Cerebellar cortex (tissue), 1 donor: ENCODE data around the gene HMGN4.
A peak's percentile ranks its signal among the peaks of the same experiment; 100 is the strongest.

Experiments used
- DNase-seq: peaks from one replicate; pipeline ENCODE4 v3.0.0-alpha.2; 2015; ENCODE audit warnings: low spot score

HMGN4 gene

DNA sequence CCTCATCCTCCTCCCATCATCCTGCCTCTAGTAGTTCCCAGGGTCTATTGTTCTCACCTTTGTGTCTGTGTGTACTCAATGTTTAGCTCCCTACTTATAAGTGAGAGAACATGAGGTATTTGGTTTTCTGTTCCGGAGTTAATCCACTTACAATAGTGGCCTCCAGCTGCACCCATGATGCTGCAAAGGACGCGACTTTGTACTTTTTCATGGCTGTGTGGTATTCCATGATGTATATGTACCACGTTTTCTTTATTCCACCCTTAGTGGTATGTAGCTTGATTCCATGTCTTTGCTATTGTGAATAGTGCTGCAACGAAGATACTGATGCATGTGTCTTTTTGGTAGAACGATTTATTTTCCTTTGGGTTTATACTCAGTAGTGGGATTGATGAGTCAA, 40.1 kb downstream of the HMGN4 start:
- DNase-seq = no peak

DNA sequence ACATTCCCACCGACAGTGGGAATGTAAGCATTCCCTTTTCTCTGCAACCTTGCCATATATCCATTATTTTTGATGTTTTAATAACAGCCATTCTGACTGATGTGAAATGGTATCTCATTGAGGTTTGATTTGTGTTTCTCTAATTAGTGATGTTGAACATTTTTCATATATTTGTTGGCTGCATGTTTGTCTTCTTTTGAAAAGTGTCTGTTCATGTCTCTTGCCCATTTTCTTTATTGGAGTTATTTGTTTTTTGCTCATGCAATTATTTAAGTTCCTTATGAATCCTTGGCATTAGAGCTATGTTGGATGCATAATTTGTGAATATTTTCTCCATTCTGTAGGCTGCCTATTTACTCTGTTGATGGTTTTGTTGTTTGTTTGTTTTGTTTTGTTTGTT, 40.6 kb downstream of the HMGN4 start:
- DNase-seq = no peak

DNA sequence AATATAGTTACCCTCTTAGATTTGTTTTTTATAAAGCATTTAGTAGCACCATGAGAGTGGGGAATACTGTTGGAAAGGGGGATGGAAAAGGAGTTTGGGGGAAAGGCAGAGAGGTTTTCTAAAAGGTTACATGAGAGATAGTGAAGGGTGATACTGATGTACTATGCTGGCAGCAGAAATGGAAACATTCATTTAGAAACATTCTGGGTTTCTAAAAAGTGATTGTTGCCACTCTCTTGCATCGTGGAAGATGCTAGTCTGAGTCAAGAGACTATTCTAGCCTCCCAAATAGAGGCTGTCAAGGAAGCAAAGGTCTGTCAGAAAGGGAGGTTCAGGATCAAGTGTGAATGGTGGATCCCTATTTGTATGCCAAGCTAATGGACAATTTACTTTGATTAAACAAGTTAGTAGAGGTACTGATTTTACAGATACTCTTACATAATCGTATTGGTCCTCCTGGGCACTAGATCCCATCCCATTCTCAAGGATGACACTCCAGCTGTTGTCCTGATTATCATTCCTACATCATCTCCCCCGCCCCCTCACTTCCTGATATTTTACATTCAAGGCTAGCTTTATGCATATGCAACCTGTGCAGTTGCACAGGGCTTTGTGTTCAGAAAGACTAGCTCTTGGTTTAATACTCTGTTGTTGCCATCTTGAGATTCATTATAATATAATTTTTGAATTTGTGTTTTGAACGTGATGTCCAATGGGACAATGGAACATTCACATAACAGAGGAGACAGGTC, 43.2 kb downstream of the HMGN4 start:
- no peak for DNase-seq

DNA sequence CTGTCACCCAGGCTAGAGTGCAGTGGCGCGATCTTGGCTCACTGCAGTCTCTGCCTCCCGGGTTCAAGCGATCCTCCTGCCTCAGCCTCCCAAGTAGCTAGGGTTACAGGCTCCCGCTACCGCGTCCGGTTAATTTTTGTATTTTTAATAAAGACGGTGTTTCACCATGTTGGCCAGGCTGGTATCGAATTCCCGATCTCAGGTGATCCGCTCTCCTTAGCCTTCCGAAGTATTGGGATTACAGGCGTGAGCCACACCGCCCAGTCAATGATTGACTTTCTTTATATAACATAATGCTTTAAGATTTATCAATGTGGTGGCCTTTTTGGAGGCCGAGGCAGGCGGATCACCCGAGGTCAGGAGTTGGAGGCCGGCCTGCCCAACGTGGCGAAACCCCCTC, 50.8 kb downstream of the HMGN4 start:
- no peak for DNase-seq

DNA sequence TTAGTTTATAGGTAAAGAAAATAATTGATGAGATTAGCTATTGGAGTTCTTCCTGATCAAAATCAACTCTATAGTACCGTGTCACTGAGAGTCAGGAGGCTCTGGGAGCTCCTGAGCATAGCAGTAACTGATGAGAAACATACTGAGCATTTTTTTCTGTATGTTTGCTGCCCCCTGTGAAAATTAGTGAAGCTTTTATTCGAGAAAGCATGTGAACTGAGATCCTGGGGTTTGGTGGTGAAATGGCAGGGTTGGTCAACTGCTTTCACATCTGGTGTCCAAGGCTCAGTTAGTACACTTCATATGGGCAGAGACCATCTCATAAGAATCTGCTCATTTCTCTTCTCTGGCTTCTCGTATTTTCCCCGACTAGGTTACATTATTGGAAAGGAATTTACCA, 54.5 kb downstream of the HMGN4 start:
- no peak for DNase-seq

DNA sequence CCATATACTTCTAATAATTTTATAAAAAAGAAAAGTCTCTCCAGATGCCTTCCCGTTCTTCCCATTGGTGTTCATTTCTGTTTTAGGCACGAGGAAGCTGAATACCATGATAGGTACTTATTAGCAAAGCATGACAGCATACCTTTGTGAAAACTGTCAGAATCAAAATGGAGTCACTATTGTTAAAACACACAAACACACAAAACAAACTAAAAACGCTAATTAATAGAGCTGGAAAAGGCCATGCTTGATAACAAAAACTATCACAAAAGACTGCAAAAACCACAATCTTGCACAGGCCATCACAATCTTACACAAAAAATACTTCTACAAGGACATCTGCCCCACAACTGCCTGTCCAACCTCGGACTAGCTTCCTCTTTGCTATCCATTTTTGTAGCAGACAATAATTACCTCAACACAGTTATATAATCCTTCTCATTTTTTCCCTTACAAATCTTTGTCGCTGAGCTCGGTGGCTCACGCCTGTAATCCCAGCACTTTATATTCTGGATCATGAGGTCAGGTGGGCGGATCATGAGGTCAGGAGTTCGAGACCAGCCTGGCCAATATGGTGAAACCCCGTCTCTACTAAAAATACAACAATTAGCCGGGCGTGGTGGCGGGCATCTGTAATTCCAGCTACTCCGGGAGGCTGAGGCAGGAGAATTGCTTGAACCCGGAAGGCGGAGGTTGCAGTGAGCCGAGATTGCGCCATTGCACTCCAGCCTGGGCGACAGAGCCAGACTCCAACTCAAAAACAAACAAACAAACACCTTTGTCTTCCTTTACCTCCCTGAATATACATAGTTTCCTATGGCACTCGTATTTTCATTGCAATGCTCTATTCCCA, 55.3 kb downstream of the HMGN4 start:
- no peak for DNase-seq

GRCh38 chr6:26594131-26594498, 55.9 kb downstream of the HMGN4 start:
- no peak for DNase-seq

- DNase-seq = peak; percentile 74
Observed at GRCh38 chr6:26594730-26595632, 56.8 kb downstream of the HMGN4 start.

DNA sequence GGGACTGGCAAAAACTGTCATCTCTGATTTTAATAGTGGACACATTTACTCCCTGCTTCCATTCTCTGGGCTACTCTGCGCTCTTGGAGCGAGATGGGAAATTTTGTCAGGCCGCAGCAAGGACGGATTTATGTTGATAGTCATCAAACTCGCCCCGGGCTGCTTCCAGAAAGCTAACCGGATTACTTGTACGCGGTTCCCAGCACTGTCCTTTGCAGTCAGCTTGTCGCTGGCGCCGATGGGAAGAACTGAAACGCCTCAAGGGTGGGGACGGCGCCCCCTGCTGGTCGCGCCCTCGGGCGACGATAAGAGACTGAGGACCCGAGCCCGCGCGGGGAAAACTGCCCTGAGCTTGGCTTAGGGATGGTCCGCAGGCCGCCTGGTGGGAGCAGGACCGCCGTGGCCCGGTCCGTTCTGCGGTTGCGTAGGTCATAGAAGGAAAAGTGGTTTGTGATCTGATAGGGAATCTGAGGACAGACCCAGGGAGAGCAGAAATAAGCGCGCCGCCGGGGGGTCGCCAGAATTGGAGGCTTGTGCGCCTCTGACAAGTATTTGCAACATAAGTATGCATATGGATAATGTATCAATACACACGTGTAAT, 57.6 kb downstream of the HMGN4 start:
- peak; percentile 93 for DNase-seq
